ENCODE measurements around the gene DMAC1.

The DMAC1 gene

GRCh38 chr9:7760014-7760415, 39.6 kb downstream of the DMAC1 start:
- no peaks in the 10 kb centered on the region for H3K27me3 ChIP-seq (replicated peaks; ENCODE audit: control insufficient read depth, insufficient read depth, low read length, poor library complexity, severe bottlenecking)
- no peaks in the 10 kb centered on the region for H3K9me3 ChIP-seq (ENCODE audit: control insufficient read depth, low read length)
- H3K36me3 ChIP-seq (ENCODE audit: control insufficient read depth, insufficient read depth, low read length): no peaks in the 10 kb centered on the region
- H3K4me1 ChIP-seq (ENCODE audit: control insufficient read depth, insufficient read depth, low read length, poor library complexity, severe bottlenecking): no peaks in the 10 kb centered on the region
- no peak overlapping the region for H3K27ac ChIP-seq (ENCODE audit: insufficient read depth, low read length, poor library complexity, severe bottlenecking)
- H3K4me3 ChIP-seq (ENCODE audit: insufficient read depth, low read depth, low read length, poor library complexity, severe bottlenecking): no peak overlapping the region
- DNase-seq: no peak

- H3K4me1 ChIP-seq (ENCODE audit: control insufficient read depth, insufficient read depth, low read length, poor library complexity, severe bottlenecking): no peaks in the 10 kb centered on the region
- DNase-seq: no peak
- H3K27ac ChIP-seq (ENCODE audit: insufficient read depth, low read length, poor library complexity, severe bottlenecking): no peak overlapping the region
- no peaks in the 10 kb centered on the region for H3K36me3 ChIP-seq (ENCODE audit: control insufficient read depth, insufficient read depth, low read length)
- H3K9me3 ChIP-seq (ENCODE audit: control insufficient read depth, low read length): no peaks in the 10 kb centered on the region
- no peak overlapping the region for H3K4me3 ChIP-seq (ENCODE audit: insufficient read depth, low read depth, low read length, poor library complexity, severe bottlenecking)
- H3K27me3 ChIP-seq (replicated peaks; ENCODE audit: control insufficient read depth, insufficient read depth, low read length, poor library complexity, severe bottlenecking): no peaks in the 10 kb centered on the region
Measured at GRCh38 chr9:7756088-7756487, 43.5 kb downstream of the DMAC1 start.

- no peaks in the 10 kb centered on the region for H3K36me3 ChIP-seq (ENCODE audit: control insufficient read depth, insufficient read depth, low read length)
- no peaks in the 10 kb centered on the region for H3K4me1 ChIP-seq (ENCODE audit: control insufficient read depth, insufficient read depth, low read length, poor library complexity, severe bottlenecking)
- H3K4me3 ChIP-seq (ENCODE audit: insufficient read depth, low read depth, low read length, poor library complexity, severe bottlenecking): no peak overlapping the region
- DNase-seq: no peak
- H3K9me3 ChIP-seq (ENCODE audit: control insufficient read depth, low read length): no peaks in the 10 kb centered on the region
- H3K27me3 ChIP-seq (replicated peaks; ENCODE audit: control insufficient read depth, insufficient read depth, low read length, poor library complexity, severe bottlenecking): no peaks in the 10 kb centered on the region
- no peak overlapping the region for H3K27ac ChIP-seq (ENCODE audit: insufficient read depth, low read length, poor library complexity, severe bottlenecking)
Measured at GRCh38 chr9:7752481-7752880, 47.1 kb downstream of the DMAC1 start.

All from effector memory CD4-positive, alpha-beta T cell (primary cell).